HG03457 (cell line): ENCODE data around the gene TICAM1.
"Not testable (repeated sequence)": the region's sequence is repeated elsewhere in the genome, so short reads cannot be mapped to it uniquely, and the experiment has no call there.

Experiments used
- ATAC-seq: cut with Tn5 transposase; IDR thresholded peaks from one replicate; pipeline ENCODE4 v1.9.1; 2021; ENCODE audit warnings: moderate number of reproducible peaks; ENCODE audit not compliant: unreplicated experiment

TICAM1 gene

DNA sequence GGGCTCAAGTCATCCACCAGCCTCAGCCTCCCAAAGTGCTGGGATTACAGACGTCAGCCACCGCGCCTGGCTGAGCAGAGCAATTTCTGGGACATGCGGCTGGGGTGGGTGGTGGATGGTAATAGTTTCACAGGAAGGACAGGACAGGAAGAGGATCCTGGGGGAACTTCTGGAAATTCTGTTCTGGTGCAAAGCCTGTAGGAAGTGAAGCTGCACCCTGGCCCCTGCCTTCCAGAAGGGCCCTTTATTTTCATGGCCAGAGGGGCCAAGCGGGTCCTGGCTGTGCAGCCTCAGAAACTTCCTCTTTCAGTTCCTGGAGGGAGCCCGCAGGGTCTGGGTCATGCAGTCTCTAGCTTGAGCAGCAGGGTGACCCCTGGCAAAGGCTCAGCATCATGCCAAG, 24.3 kb downstream of the TICAM1 start:
- ATAC-seq: no peak

DNA sequence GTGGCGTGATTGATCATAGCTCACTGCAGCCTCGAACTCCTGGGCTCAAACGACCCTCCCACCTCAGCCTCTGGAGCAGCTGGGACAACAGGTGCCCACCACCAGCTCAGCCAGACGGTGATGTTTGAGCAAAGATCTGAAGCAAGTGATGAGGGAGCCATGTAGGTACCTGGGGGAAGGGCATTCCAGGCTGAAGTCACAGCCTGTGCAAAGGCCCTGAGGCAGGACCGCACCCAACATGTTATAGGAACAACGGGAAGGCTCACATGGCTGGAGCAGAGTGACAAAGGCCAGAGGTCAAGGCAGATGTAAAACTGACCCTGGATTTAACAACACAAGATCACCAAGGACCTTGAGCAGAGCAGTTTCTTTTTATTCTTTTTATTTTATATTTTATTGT, 25.1 kb downstream of the TICAM1 start:
- ATAC-seq: no peak

DNA sequence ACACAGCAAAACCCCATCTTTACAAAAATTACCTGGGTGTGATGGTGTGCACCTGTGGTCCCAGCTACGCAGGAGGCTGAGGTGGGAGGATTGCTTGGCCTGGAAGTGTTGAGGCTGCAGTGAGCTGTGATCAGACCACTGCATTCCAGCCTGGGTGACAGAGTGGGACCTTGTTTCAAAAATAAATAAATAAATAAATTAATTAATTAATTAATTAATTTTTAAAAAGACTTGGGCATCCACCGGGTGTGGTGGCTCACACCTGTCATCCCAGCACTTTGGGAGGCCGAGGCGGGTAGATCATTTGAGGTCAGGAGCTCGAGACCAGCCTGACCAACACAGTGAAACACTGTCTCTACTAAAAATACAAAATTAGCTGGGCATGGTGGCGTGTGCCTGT, 26.4 kb downstream of the TICAM1 start:
- not testable (repeated sequence) for ATAC-seq

DNA sequence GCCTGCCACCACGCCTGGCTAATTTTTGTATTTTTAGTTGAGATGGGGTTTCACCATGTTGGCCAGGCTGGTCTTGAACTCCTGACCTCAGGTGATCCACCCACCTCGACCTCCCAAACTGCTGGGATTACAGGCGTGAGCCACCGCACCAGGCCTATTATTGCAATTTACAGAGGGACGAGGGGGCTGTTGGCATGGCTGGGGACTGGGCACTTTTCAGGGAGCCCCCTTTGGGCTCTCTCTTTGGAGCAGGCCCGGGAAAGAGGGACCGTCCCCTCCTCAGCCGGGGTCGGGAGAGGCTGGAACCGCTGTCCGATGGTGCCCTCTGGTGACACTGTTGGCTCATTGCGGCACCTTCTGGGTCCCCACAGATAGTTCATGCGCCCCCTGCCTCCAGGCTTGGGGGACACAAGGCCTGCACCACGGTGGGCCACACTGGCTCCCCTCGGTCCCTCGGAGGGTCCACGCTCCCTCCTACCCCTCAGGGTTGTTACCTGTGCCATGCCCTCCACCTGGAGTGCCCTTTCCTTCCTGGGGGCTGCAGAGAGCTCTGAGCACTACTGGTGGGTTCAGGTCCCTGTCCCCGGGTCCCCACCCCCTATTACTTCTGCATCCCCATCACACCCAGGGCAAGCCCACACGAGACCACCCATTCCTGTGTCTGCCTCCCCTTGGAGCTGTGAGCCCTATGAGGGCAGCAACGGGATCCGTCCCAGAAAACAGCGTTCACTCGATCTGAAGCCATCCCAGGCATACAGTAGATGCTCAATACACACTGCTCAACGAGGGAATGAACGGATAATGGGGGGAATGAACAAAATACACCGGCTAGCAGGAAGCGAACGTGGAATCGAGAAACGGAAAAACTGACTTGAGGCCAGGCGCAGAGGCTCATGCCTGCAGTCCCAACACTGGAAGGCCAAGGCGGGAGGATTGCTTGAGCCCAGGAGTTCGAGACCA, 27.5 kb downstream of the TICAM1 start:
- no peak for ATAC-seq

DNA sequence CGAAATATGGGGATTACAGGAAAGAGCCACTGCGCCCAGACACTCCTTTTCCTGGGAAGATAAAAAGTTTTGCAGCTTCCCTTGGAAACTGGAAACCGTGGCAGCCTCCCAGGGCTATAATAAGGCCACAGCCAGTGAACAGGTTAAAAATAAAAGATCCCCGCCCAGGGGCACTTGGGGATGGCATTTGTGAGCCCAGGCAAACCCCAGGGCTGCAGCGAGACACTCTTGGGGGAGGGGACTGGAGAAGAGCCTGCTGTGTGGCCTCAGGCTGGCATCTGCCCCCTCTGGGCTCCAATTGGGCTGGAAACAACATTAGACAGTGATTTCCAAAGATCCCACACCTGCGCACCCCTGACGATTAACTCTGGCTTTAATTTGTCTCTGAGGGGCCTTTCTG, 28.8 kb downstream of the TICAM1 start:
- ATAC-seq: no peak

DNA sequence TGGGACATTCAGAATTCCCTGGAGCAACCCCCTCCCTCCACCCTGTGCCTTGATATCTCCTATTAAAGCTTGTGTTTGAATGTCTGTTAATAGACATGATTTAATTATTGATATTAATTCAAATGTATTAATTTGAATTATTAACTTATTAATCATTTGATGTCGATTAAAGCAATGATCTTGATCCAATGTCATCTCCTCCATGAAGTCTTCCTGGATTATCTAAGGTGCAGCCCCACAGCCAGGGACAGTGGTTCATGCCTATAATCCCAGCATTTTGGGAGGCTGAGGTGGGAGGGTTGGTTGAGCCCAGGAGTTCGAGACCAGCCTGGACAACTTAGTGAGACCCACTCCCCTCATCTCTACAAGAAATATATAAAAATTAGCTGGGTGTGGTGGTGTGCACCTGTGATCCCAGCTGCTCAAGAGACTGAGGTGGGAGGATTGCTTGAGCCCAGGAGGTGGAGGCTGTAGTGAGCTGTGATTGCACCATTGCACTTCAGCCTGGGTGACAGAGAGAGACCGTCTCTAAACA, 30.4 kb downstream of the TICAM1 start:
- no peak for ATAC-seq

DNA sequence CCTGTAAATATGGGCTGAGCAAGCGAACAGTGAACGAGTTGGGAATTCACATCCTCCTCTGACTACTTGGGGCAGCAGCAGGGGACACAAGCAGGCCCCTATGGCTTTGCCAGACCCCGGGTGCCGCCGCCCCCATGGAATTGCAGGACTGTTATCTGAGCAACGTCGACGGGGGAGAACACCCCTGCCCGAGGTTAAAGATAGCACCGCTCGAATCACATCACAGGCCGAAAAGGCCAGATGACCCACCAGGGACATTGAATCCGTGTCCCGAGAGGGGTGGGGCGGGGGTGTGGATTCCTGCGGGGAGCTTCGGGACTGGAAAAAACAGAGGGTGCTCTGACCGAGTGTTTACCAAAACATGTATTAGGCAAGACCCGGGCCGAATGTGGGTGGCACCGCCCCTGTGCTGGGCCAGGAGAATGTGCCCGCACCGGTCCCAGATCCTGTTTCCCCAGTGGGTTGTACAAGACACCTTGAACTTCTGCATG, 30.9 kb downstream of the TICAM1 start:
- ATAC-seq: no peak

DNA sequence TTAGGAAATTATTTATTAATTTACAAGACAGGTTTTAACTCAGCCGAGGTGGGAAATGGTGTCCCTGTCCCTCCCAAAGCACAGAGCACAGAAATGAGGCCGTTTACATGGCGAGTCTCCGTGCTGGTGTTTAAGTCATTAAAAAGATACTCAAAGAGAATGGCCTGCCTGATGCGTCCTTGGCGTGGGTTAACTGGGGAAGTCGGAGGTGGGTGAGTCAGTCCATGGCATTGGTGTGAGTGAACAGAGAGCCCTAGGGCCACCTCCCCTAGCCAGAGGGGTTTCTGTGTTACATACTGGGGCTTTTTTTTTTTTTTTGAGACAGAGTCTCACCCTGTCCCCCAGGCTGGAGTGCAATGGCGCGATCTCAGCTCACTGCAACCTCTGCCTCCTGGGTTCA, 36.1 kb downstream of the TICAM1 start:
- ATAC-seq: no peak

DNA sequence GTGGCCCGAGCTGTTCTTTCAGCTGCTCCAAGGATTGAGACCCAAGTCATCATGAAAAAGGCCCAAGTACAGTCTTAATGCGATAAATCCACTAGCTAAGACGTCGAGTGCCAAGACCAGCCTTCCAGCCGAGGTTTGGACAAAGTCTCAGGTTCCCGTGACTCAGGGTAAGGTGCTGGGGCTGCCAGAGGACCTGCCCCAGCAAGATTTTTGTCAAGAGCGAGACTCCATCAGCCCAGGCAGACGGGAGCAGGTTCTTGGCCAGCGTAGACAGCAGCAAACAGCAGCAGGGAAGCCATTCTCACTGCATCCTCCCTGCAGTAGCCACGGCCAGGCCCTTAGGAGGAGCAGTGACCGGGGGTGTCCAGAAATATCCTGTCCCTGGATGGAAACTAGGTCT, 36.5 kb downstream of the TICAM1 start:
- ATAC-seq: no peak

DNA sequence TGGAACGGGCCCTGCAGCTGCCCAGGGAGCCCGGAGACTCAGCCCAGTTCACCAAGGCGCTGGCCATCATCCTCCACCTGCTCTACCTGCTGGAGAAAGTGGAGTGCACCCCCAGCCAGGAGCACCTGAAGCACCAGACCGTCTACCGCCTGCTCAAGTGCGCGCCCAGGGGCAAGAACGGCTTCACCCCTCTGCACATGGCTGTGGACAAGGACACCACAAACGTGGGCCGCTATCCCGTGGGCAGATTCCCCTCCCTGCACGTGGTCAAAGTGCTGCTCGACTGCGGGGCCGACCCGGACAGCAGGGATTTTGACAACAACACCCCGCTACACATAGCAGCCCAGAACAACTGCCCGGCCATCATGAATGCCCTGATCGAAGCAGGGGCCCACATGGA, 38.2 kb downstream of the TICAM1 start:
- not testable (repeated sequence) for ATAC-seq

DNA sequence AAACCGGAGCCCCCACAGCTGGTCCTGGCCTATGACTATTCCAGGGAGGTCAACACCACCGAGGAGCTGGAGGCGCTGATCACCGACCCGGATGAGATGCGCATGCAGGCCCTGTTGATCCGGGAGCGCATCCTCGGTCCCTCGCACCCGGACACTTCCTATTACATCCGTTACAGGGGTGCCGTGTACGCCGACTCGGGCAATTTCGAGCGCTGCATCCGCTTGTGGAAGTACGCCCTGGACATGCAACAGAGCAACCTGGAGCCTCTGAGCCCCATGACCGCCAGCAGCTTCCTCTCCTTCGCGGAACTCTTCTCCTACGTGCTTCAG, 38.7 kb downstream of the TICAM1 start:
- ATAC-seq: not testable (repeated sequence)

DNA sequence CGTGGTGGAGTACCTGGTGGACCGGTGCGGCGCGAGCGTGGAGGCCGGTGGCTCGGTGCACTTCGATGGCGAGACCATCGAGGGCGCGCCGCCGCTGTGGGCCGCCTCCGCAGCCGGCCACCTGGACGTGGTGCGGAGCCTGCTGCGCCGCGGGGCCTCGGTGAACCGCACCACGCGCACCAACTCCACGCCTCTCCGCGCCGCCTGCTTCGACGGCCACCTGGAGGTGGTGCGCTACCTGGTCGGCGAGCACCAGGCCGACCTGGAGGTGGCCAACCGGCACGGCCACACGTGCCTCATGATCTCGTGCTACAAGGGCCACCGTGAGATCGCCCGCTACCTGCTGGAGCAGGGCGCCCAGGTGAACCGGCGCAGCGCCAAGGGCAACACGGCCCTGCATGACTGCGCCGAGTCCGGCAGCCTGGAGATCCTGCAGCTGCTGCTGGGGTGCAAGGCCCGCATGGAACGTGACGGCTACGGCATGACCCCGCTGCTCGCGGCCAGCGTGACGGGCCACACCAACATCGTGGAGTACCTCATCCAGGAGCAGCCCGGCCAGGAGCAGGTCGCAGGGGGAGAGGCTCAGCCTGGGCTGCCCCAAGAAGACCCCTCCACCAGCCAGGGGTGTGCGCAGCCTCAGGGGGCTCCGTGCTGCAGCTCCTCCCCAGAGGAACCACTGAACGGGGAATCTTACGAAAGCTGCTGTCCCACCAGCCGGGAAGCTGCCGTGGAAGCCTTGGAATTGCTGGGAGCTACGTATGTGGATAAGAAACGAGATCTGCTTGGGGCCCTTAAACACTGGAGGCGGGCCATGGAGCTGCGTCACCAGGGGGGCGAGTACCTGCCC, 39.3 kb downstream of the TICAM1 start:
- not testable (repeated sequence) for ATAC-seq

DNA sequence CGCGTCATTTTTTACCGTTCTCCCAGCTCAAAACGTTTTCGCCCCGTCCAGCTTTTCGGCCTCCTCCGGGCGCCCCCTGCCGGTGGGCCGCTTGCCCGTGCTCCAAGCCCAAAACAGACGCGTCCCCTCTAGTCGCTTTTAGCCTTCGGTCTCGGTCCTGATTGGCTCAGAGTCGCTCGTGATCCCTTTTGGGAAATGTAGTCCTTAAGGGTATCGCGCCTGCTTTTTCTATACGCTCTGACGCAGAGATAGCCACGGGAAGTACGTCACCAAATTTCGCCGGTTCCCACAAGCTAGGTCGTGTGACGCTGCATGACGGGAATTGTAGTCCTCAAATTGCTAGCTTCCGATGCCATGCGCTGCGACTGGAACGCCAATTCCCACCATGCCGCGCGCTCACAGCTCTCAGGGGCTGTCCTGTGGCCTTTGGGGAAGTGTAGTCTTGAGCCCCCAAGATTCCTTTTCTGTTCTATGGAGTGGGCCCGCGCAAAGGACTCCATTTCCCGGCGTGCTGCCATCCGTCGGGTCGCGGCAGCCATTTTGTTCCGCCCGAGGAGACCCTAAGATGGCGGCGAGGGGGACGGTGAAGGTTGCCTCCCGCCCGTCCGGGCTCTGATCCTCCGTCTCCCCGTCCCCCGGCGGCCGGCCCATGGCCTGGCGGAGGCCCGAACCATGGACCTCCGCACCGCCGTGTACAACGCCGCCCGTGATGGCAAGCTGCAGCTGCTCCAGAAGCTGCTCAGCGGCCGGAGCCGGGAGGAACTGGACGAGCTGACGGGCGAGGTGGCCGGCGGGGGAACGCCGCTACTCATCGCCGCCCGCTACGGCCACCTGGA, 40.1 kb downstream of the TICAM1 start, which contains the start of gene FEM1A:
TSS of gene FEM1A (plus strand) at position 552 of the 836 bp plus-strand sequence. CDS start at position 673, 121 bp downstream.
- peak; percentile 91 for ATAC-seq

DNA sequence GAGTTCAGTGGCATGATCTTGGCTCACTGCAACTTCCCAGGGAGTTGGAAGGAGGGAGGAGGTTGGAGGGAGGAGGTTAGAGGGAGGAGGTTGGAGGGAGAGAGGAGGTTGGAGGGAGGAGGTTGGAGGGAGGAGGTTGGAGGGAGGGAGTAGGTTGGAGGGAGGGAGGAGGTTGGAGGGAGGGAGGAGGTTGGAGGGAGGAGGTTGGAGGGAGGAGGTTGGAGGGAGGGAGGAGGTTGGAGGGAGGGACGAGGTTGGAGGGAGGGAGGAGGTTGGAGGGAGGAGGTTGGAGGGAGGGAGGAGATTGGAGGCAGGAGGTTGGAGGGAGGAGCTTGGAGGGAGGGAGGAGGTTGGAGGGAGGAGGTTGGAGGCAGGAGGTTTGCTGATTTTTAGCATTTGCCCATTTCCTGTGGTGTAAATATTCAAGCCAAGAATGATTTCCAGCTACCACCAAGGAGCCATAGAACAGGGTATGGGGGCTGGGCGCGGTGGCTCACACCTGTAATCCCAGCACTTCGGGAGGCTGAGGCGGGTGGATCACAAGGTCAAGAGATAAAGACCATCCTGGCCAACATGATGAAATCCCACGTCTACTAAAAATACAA, 45.0 kb downstream of the TICAM1 start:
- ATAC-seq: not testable (repeated sequence)

DNA sequence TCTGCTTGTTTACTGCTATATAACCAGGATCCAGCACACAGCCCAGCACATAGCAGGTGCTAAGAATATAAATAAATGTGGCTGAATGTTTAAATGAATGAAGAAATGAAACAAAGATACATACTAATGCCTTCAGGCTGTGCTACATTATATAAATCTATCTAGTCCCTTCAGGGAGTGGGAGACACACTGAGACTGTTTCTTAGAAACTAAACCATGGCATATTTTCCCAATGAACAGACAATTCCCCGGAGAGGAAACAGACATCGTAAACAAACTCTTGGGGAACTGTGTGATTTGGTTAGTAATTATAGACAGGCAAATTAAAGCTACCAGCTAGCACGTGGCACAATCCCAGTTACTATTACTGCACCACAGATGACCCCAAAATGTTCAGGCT, 49.7 kb downstream of the TICAM1 start:
- ATAC-seq: no peak

DNA sequence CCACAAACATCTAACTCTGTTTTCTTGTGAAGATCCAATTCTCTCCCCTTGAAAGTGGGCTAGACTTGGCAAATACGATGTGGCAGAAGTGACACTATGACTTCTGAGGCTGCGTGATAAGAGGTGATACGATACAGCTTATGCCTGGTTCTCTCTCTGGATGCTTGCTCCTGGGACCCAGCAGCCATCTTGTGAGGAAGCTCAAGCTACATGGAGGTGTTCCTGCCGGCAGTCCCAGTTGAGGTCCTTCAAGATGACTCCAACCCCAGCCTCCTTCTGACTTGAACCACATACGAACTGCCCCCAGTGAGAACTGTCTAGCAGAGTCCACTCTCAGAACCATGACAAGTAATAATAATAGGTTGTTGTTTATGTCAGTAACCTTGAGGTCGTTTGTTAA, 50.7 kb downstream of the TICAM1 start:
- ATAC-seq: no peak

DNA sequence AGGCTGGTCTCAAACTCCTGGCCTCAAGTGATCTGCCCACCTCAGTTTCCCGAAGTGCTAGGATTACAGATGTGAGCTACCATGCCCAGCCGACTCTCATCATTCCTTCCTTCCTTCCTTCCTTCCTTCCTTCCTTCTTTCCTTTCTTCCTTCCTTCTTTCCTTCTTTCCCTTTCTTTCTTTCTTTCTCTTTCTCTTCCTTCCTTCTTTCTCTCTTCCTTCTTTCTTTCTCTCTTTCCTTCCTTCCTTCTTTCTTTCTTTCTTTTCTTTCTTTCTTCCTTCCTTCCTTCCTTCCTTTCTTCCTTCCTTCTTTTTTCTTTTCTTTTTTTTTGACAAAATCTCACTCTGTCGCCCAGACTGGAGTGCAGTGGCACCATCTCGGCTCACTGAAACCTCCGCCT, 53.4 kb downstream of the TICAM1 start:
- not testable (repeated sequence) for ATAC-seq

DNA sequence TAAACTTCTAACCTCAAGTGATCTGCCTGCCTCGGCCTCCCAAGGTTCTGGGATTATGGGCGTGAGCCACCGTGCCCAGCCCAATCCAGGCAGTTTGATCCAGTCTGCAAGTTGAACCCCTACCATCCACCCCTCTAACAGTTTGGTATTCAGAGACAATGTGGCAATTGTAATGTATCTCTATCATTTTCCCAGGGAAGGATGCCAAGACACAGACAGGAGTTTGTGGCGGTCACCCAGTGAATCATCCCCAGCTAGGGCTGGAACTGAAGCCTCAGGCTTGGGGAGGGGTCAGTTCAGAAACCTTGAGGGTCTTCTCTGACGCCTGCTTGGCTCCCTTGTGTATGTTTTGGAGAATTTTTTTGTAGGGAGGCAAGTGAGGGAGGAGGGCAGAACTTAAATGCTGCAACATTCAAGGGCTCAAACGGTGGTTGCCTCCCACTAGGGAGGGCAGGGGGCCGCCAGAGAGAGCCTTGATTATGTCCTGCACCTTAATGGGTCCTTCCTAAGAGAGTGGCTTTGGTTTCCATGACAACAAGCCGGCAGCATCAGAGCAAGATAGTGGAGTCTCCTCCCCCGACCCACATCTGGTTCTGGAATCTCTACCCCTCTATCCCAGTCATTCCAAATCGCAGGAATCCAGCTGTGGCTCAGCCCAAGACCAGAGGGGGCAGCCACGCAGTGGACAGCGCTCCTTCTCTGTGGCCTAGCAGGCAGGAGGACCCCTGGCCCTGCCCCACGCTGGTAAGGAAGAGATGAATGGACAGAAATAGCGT, 54.9 kb downstream of the TICAM1 start:
- ATAC-seq: no peak

DNA sequence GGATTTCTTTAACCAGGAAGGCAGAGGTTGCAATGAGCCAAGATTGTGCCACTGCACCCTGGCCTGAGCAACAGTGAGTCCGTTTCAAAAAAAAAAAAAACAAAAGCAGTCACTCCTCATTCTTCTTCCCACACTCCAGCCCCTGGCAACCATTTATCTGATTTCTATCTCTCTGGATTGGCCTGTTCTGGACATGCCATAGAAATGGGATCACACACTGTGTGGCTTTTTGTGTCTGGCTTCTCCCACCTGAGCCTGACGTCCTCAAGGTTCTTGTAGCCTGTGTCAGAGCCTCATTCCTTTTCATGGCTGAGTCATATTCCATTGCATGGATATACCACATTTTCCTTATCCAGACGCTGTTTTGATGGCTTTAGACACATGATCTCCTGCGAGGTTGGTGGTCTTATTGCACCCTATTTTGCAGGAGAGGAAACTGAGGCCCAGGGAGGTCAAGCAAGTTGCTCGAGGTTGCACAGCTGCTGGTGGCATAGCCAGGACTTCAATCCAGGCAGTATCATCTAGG, 55.8 kb downstream of the TICAM1 start:
- no peak for ATAC-seq
